ENCODE data around the gene PCDHB11. TPM values are rescaled to one million over a fixed set of nuclear protein-coding genes. Genes with fewer than 3 reads are reported as not detected.

Gene PCDHB11
- total and polyA plus RNA-seq, 2 of the 8 experiments (the other 6 are each of a cell fraction or from before 2014, with no cell fraction given) = 0.50 to 0.86 TPM

- no peak overlapping the region for H3K56ac ChIP-seq (replicated peaks; ENCODE audit: insufficient read length, low read depth, low read length)
- H4K20me1 ChIP-seq (replicated peaks in 1 of 2; ENCODE audit: control insufficient read depth in 1 of 2, insufficient read depth in 2 of 2, low read length in 2 of 2) = no peaks in the 10 kb centered on the region
- H3K27ac ChIP-seq (ENCODE audit: low read depth, low read length) = no peak overlapping the region
- no peak overlapping the region for H3K23ac ChIP-seq (ENCODE audit: insufficient read length)
- WGBS, 2 experiments (ENCODE audit: extremely low coverage in 1 of 2, insufficient coverage in 1 of 2, insufficient read length in 1 of 2, insufficient replicate concordance in 2 of 2, low coverage in 1 of 2, low lambda C conversion rate in 2 of 2, missing lambda C conversion rate in 1 of 2) = 85% methylated on average over 12 of the region's 32 CpGs; no CpG with 5 or more reads in 1 of the 2 experiments
- no peak overlapping the region for H2BK15ac ChIP-seq (ENCODE audit: low read length)
- no peaks in the 10 kb centered on the region for H3K4me1 ChIP-seq (replicated peaks in 1 of 4; ENCODE audit: control insufficient read depth in 3 of 4, insufficient read depth in 4 of 4, low read length in 3 of 4)
- ChIA-PET POLR2A (ENCODE audit: partially characterized antibody) (no interaction called here), CTCF (ENCODE audit: partially characterized antibody) (interaction anchor here (0.6 to 1.9 kb wide), 4 partner anchors 37 to 327 kb away, joined by 3 to 7 read pairs (median 6); partner anchors contain the start of genes PCDHB11 and TAF7)
- no peaks in the 10 kb centered on the region for H3K79me2 ChIP-seq (ENCODE audit: control insufficient read depth in 1 of 2, insufficient read depth in 2 of 2, low read length in 2 of 2)
- H2BK20ac ChIP-seq (ENCODE audit: low read length) = no peak overlapping the region
- no peak overlapping the region for H3K14ac ChIP-seq (ENCODE audit: insufficient read length)
- no peak overlapping the region for H2BK120ac ChIP-seq (replicated peaks; ENCODE audit: low read depth, low read length)
- no peak overlapping the region for H4K5ac ChIP-seq (ENCODE audit: insufficient read length, low read depth, low read length)
- H4K8ac ChIP-seq (ENCODE audit: extremely low read depth, insufficient read depth, low read length) = no peak overlapping the region
- DNase-seq (ENCODE audit: low read depth in 1 of 2, low spot score in 2 of 2) (no peak), FAIRE-seq (no peak)
- no peak overlapping the region for H2BK12ac ChIP-seq (ENCODE audit: low read depth, low read length)
- no peak overlapping the region for H3K9ac ChIP-seq (replicated peaks in 1 of 4; ENCODE audit: extremely low read depth in 1 of 4, low read depth in 3 of 4, low read length in 3 of 4)
- H3K18ac ChIP-seq (ENCODE audit: extremely low read depth, low read length) = no peak overlapping the region
- H3K4me3 ChIP-seq (ENCODE audit: extremely low read depth in 1 of 4, insufficient read depth in 2 of 4, low read depth in 3 of 4, low read length in 4 of 4) = no peak overlapping the region
- no peaks in the 10 kb centered on the region; the same call in 1 of the 2 replicates for H3K23me2 ChIP-seq (ENCODE audit: low read depth, low read length)
- H3K27me3 ChIP-seq (replicated peaks in 1 of 4; ENCODE audit: control insufficient read depth in 3 of 4, extremely low read depth in 1 of 4, insufficient read depth in 3 of 4, low read length in 3 of 4) = no peaks in the 10 kb centered on the region
- no peaks in the 10 kb centered on the region for H3K79me1 ChIP-seq (ENCODE audit: low read depth, low read length)
- no peak overlapping the region for H3K4ac ChIP-seq (replicated peaks; ENCODE audit: insufficient read length, low read depth, low read length)
- H3K9me3 ChIP-seq (ENCODE audit: insufficient read depth in 2 of 2, low read depth in 1 of 2, low read length in 1 of 2) = peaks cover 16 to 33% of the 10 kb centered on the region in 2 experiments
- peaks cover 0 to 6% (median 0%) of the 10 kb centered on the region in 4 experiments; a peak in 1 of 8 replicates for H3K36me3 ChIP-seq (ENCODE audit: control insufficient read depth in 2 of 4, insufficient read depth in 4 of 4, low read length in 3 of 4)
- H2AFZ ChIP-seq (ENCODE audit: low read length) = no peak overlapping the region
- H2BK5ac ChIP-seq (ENCODE audit: low read depth, low read length) = no peak overlapping the region
- H2AK5ac ChIP-seq (ENCODE audit: low read depth, low read length) = no peak overlapping the region
- no peak overlapping the region for H4K91ac ChIP-seq (replicated peaks; ENCODE audit: insufficient read length, low read length)
- H3K4me2 ChIP-seq (ENCODE audit: insufficient read depth in 1 of 2, low read depth in 2 of 2, low read length in 2 of 2) = no peak overlapping the region
- TF ChIP-seq EGR1 (IDR thresholded peaks at IDR 0.05; ENCODE audit: borderline replicate concordance, low read depth, low read length) = no peak
- TF ChIP-seq E2F6 (IDR thresholded peaks at IDR 0.05) = no peak
- no peak for TF ChIP-seq TBP (IDR thresholded peaks at IDR 0.05; ENCODE audit: low read depth, low read length)
- TF ChIP-seq SP1 (IDR thresholded peaks at IDR 0.05; ENCODE audit: low read depth, low read length) = no peak
- no peak for TF ChIP-seq EZH2 (IDR thresholded peaks at IDR 0.05; ENCODE audit: low read depth, low read length, severe bottlenecking)
- TF ChIP-seq CTBP2 (IDR thresholded peaks at IDR 0.05; ENCODE audit: borderline replicate concordance, insufficient read depth, insufficient read length, low read length) = no peak
- no peak for TF ChIP-seq GTF2F1 (IDR thresholded peaks at IDR 0.05; ENCODE audit: borderline replicate concordance, low read depth, low read length)
- no peak for TF ChIP-seq POLR2AphosphoS5 (IDR thresholded peaks at IDR 0.05; ENCODE audit: low read depth, low read length)
- TF ChIP-seq CBX5 (IDR thresholded peaks at IDR 0.05; ENCODE audit: low read depth, low read length) = no peak
- no peak for TF ChIP-seq BCL11A (IDR thresholded peaks at IDR 0.05; ENCODE audit: low read depth in 2 of 2, low read length in 2 of 2)
- no peak for TF ChIP-seq SUZ12 (IDR thresholded peaks at IDR 0.05; ENCODE audit: low read length)
- TF ChIP-seq SIX5 (IDR thresholded peaks at IDR 0.05; ENCODE audit: low read depth, low read length) = no peak
Measured at GRCh38 chr5:141236516-141237313, 37.3 kb downstream of the PCDHB11 start.
